ENCODE results near the gene LIPH.

Gene LIPH

DNA sequence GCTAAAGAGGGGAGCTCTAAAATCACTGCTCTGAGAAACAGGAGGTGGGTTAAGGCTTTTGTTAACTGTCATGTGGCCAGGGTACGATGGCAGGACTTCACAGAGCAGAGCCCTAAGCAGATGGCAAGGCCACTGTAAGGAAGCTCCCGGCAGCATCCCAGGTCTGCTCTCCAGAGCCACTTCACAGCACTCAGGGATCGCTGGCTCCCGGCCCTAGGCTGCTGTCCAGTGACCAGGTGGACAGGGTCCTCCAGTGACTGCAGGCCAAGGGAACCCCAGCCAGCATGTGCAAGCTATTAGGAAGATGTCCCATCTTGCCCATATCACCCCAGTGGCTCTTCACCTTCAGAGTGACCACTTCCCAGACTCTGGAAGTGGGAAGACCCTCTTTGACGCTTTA, 63.9 kb downstream of the LIPH start:
- TF ChIP-seq CTCF (IDR thresholded peaks at IDR 0.05; ENCODE audit: borderline replicate concordance, extremely low read depth, low read length, poor library complexity, severe bottlenecking) (no peak), EZH2 (IDR thresholded peaks at IDR 0.05; ENCODE audit: borderline replicate concordance, low read depth, low read length, severe bottlenecking) (no peak)

DNA sequence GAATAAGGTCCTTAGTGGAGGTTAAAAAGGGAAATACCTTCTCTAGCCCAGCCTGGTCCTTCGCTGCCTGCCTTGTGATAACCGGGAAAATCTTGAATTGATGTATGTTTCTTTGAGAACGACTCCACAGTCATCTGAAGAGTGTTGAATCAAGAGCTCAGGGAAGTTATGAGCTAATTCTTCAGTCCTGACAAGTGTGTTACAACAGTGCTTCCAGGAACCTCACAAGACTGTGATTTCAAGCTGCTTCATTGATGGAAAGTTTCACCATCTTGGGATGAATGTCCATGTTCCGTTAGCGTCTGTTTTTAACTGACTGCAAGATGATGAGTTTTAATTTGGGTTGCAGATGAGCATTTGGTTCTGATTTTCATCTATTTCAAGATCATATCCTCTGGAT, 66.0 kb downstream of the LIPH start:
- DNase-seq, result no peak
- peaks cover 25% of the 10 kb centered on the region for H3K36me3 ChIP-seq (ENCODE audit: insufficient read depth, low read length)
- H4K20me1 ChIP-seq (ENCODE audit: insufficient read depth, low read length), result no peaks in the 10 kb centered on the region
- H3K9ac ChIP-seq (ENCODE audit: low read depth, low read length), result no peak overlapping the region
- H3K27me3 ChIP-seq (ENCODE audit: insufficient read depth, low read length, poor library complexity), result no peaks in the 10 kb centered on the region
- no peak overlapping the region for H3K4me2 ChIP-seq (ENCODE audit: insufficient read depth, low read length)
- TF ChIP-seq EZH2 (IDR thresholded peaks at IDR 0.05; ENCODE audit: borderline replicate concordance, low read depth, low read length, severe bottlenecking) (no peak), CTCF (IDR thresholded peaks at IDR 0.05; ENCODE audit: borderline replicate concordance, extremely low read depth, low read length, poor library complexity, severe bottlenecking) (no peak)
- H3K4me1 ChIP-seq (ENCODE audit: insufficient read depth, low read length), result no peaks in the 10 kb centered on the region
- H2AFZ ChIP-seq (ENCODE audit: low read depth, low read length), result no peak overlapping the region
- no peaks in the 10 kb centered on the region for H3K79me2 ChIP-seq (ENCODE audit: insufficient read depth, low read length)
- H3K4me3 ChIP-seq (ENCODE audit: low read depth in 1 of 2, low read length in 2 of 2), result no peak overlapping the region
- ATAC-seq (ENCODE audit: insufficient read depth, low read depth), result no peak
- no peak overlapping the region for H3K27ac ChIP-seq (ENCODE audit: low read length)
- H3K9me3 ChIP-seq (ENCODE audit: insufficient read depth, low read length, severe bottlenecking), result no peaks in the 10 kb centered on the region

More for the DNA sequence above, 63.9 kb downstream of the LIPH start:
- no peaks in the 10 kb centered on the region for H3K27me3 ChIP-seq (ENCODE audit: insufficient read depth, low read length, poor library complexity)
- ATAC-seq (ENCODE audit: insufficient read depth, low read depth), result no peak
- H3K36me3 ChIP-seq (ENCODE audit: insufficient read depth, low read length), result peaks cover 43% of the 10 kb centered on the region
- no peaks in the 10 kb centered on the region for H3K4me1 ChIP-seq (ENCODE audit: insufficient read depth, low read length)
- no peak overlapping the region for H3K9ac ChIP-seq (ENCODE audit: low read depth, low read length)
- no peaks in the 10 kb centered on the region for H3K9me3 ChIP-seq (ENCODE audit: insufficient read depth, low read length, severe bottlenecking)
- H3K27ac ChIP-seq (ENCODE audit: low read length), result no peak overlapping the region
- H2AFZ ChIP-seq (ENCODE audit: low read depth, low read length), result no peak overlapping the region
- no peaks in the 10 kb centered on the region for H3K79me2 ChIP-seq (ENCODE audit: insufficient read depth, low read length)
- no peak overlapping the region for H3K4me3 ChIP-seq (ENCODE audit: low read depth in 1 of 2, low read length in 2 of 2)
- H4K20me1 ChIP-seq (ENCODE audit: insufficient read depth, low read length), result no peaks in the 10 kb centered on the region
- H3K4me2 ChIP-seq (ENCODE audit: insufficient read depth, low read length), result no peak overlapping the region
- no peak for DNase-seq

DNA sequence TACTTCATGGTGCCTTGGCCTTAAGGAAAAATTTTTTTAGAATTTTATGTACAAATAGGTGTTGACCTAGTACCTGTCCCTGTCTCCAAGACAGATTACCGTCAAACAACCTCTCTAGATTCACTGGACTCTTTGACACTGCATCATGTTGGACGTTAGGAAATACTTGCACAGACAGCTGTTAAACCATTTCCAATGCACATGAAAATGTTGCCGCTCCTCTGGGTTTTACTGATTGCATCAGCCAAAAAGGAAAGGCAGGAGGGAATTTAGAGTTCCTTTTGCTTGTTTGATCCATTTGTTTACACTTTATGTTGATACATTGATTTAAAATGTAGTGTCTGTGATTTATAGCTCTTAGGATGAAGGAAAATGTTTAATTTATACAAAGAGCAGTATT, 68.1 kb downstream of the LIPH start:
- TF ChIP-seq CTCF (IDR thresholded peaks at IDR 0.05; ENCODE audit: borderline replicate concordance, extremely low read depth, low read length, poor library complexity, severe bottlenecking), result no peak
- TF ChIP-seq EZH2 (IDR thresholded peaks at IDR 0.05; ENCODE audit: borderline replicate concordance, low read depth, low read length, severe bottlenecking), result no peak
- Histone ChIP-seq H3K36me3 (ENCODE audit: insufficient read depth, low read length) (peaks cover 7% of the 10 kb centered on the region), H4K20me1 (ENCODE audit: insufficient read depth, low read length) (no peaks in the 10 kb centered on the region), H3K79me2 (ENCODE audit: insufficient read depth, low read length) (no peaks in the 10 kb centered on the region), H3K27ac (ENCODE audit: low read length) (no peak overlapping the region), H3K9me3 (ENCODE audit: insufficient read depth, low read length, severe bottlenecking) (no peaks in the 10 kb centered on the region), H3K4me1 (ENCODE audit: insufficient read depth, low read length) (no peaks in the 10 kb centered on the region), H3K27me3 (ENCODE audit: insufficient read depth, low read length, poor library complexity) (no peaks in the 10 kb centered on the region), H3K4me3 (ENCODE audit: low read depth in 1 of 2, low read length in 2 of 2) (no peak overlapping the region), H3K9ac (ENCODE audit: low read depth, low read length) (no peak overlapping the region), H2AFZ (ENCODE audit: low read depth, low read length) (no peak overlapping the region), H3K4me2 (ENCODE audit: insufficient read depth, low read length) (no peak overlapping the region)
- no peak for ATAC-seq (ENCODE audit: insufficient read depth, low read depth)
- no peak for DNase-seq
